GM12872 (cell line): Measurements from ENCODE around the gene CLEC17A.

Experiments used
- TF ChIP-seq, protein P1 (sequence below): IDR thresholded peaks from 3 replicates; pipeline ENCODE4 v1.5.1; 2011; ENCODE audit warnings: low read depth, mild to moderate bottlenecking, low read length, moderate library complexity; ENCODE audit not compliant: insufficient read depth

The CLEC17A gene

DNA sequence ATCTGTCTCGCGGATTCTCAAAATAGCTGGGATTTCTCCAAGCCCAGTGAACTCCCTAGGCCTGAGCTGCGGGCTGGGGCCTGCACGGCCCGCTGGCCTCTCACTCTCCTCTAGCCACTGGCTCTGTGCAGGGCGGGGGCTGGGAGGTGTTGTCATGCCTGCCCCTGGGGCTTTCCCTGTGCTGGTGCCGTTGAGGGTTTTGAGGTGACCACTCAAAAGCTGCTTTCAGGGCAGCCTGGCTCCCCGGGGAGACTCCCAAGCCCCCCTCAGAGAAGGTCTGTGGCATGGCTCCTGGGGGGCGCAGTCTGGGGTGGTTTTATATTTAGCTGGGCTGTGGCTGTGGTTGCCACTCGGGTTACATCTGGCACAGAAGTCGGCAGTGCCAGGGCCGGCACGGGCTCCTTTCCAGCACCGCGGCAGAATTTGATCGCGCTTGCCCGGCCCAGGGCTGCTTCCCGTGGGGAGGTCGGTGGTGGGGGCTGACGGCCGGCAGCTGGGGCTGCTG, 21.0 kb upstream of the CLEC17A start:
- TF ChIP-seq, protein P1, sequence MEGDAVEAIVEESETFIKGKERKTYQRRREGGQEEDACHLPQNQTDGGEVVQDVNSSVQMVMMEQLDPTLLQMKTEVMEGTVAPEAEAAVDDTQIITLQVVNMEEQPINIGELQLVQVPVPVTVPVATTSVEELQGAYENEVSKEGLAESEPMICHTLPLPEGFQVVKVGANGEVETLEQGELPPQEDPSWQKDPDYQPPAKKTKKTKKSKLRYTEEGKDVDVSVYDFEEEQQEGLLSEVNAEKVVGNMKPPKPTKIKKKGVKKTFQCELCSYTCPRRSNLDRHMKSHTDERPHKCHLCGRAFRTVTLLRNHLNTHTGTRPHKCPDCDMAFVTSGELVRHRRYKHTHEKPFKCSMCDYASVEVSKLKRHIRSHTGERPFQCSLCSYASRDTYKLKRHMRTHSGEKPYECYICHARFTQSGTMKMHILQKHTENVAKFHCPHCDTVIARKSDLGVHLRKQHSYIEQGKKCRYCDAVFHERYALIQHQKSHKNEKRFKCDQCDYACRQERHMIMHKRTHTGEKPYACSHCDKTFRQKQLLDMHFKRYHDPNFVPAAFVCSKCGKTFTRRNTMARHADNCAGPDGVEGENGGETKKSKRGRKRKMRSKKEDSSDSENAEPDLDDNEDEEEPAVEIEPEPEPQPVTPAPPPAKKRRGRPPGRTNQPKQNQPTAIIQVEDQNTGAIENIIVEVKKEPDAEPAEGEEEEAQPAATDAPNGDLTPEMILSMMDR, result no peak

DNA sequence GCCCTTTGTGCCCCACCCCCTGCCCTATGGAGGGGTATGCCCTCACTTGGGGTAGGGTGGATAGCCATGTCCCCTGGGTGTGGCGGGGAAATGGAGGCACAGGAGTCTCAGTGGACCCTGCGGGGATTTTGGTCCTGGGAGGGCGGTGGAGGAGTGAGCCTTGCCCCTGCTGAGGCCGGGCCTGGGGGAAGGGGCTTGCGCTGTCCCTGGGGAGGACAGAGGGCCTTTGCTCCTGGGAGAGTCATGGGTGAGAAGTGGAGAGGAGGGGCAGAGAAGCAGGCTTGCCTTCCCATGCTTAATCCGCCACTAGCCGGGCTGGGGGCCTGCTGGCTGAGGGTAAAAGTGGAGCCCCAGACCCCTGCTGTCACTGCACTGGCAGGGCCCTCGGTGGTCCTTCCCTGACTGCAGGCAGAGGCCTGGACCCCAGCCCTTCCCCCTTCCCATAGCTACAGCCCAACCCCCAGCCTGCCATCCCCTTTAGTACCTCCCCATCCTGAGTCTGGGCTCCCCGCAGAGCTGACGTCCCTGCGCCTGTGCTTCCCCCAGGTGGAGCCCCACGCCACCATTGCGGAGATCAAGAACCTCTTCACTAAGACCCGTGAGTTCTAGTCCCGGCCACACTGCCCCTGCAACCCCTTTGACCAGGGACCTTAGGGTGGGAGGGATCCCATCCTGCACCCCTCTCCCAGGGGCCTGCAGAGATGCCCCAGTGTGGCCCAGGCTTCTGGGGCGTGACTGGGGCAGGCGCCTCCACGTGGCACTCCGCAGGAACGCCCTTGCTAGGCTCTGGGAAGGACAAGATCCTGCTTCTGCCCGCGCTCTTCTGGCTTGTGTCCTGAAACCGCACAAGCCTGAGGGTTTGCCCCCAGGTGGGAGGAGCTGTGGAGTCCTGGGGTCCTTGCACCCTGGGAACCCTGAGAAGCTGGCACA, 20.0 kb upstream of the CLEC17A start:
- TF ChIP-seq, protein P1, result no peak

DNA sequence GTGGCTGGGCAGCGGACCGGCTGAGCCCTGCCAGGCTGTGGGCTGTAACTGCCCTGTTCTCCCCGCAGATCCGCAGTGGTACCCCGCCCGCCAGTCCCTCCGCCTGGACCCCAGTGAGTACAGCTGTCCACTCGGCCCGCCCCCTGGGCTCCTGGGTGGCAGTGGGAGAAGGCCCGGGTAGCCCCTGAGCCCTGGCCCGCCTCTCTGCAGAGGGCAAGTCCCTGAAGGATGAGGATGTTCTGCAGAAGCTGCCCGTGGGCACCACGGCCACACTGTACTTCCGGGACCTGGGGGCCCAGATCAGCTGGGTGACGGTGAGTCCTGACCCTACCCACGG, 19.3 kb upstream of the CLEC17A start:
- TF ChIP-seq, protein P1, result no peak

DNA sequence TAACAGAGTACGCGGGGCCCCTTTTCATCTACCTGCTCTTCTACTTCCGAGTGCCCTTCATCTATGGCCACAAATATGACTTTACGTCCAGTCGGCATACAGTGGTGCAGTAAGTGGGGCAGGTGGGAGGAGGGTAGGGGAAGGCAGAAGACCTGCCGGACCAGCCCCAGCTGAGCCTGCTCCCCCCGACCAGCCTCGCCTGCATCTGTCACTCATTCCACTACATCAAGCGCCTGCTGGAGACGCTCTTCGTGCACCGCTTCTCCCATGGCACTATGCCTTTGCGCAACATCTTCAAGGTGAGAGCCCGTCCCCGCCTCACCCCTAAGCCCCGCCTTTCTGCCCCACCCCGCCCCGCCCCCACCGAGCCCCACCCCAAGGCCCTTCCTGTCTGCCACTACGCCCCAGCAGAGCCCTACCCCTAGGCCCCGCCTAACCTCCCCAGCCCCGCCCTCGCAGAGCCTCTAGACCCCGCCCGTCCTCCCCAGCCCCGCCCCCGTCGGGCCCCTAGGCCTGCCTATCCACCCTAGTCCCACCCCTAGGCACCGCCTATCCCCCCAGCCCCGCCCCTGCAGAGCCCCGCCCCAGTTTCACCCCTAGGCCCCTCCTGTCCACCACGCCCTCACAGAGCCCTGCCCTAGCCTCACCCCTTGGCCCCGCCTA, 18.8 kb upstream of the CLEC17A start:
- TF ChIP-seq, protein P1, result no peak

DNA sequence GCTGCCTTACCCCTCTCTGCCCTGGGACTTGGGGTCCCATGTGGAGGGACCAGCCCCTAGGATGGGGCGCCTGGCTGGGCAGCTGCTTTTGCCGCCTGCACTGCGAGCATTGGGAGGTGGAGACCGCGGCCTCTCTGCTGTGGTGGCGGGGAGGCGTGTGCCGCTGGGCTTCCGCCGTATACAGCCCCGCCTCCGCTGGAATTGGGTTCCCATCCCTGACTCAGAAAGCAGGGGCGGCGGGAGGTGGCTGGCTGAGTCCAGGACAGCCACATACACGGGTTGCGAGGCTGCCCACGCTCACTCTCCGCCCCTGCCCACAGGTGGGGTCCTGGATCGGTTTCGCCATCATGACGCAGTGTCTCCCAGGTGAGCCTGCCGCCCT, 17.6 kb upstream of the CLEC17A start:
- TF ChIP-seq, protein P1, result no peak

DNA sequence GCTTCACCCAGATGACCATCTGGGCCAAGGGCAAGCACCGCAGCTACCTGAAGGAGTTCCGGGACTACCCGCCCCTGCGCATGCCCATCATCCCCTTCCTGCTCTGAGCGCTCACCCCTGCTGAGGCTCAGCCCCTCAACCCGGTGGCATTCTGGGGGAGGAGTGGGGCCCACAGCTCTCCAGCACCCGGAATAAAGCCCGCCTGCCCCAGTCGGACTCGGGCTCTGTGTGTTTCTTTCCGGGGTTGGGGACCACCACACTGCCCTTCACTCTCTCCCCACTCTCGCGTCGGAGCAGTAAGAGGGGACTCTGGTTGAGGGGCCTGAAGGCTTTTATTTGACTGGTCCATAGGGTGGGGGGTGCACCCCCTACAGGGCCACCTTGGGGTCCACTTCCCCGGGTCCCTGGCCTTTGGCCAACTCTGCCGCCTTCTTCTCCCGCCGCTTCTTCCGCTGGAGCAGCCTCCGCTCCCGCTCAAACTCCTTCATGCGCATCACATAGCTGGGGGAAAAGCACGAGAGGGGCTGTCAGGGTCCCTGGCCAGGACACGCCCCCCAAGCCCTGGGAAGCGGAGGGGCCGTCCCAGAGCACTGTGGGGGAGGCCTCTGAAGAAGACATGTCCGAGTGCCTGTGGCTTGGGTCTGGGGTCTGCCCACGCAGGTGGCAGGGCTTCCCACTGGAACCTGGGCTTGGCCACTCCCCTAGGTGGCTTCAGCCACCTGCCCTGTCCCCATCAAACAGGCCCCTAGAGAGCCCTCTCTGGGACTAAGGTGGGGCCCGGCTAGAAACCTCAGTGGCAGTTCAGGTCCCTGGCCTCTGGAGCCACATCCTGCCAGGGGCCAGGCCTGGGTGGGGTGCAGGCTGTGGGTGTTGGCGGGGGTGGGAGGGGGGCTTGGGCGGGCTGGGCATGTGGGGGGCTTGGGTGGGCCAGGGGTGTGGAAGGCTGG, 16.8 kb upstream of the CLEC17A start:
- TF ChIP-seq, protein P1, result no peak

DNA sequence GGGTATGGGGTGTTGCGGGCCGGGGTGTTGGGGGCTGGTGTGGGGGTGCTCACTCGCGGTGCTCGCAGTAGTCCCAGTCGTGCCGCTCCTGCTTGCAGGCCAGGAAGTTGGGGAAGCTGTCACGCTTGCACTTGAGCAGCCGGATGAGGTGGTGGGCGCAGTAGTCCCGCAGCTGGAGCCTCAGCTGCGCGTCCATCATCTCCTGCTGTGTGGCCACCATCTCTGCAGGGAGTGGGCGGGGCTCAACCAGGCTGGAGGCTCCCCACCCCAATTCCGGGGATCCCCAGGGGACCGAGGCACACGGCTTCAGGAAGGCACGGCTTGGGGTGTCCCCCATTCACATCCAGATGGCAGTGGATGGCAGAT, 16.2 kb upstream of the CLEC17A start:
- TF ChIP-seq, protein P1, result no peak
